Measurements from ENCODE around the gene MTMR10.

The MTMR10 gene

GRCh38 chr15:30917013-30917412 is 74.4 kb downstream of the MTMR10 start:
- DNase-seq = no peak

DNA sequence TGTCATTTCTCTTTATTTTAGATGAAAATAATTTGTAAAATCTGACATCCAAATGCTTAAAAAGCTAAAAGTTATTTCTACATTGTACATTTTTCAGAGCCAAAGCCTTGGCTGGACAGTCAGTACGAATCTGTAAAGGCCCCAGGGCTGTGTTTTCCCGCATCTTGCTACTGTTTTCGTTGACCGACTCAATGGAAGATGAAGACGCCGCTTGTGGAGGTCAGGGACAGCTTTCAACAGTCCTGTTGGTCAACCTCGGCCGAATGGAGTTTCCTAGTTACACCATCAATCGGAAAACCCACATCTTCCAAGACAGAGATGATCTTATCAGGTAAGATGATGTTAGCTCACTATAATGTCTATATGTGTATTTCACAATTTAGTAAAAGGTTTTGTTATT is 77.7 kb downstream of the MTMR10 start:
- DNase-seq = no peak

DNA sequence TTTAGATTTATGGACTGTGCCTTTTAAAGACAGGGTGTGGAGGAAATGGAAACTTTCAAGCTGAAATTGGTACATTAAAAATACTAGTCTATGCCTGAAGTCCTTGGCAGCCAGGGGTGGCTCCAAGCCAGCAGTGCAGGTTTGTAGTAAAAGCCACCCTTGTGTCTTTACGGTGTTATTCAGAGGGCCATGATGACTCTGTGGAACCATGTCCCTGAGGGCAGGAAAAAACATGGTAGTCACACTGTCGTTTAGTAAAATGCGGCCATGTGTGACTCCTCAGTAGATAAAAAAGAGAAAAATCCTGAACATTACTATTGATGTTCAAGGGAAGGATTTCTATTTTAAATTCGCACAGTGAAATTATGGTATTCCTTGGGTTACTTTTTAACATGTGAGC is 85.1 kb downstream of the MTMR10 start:
- DNase-seq = no peak

DNA sequence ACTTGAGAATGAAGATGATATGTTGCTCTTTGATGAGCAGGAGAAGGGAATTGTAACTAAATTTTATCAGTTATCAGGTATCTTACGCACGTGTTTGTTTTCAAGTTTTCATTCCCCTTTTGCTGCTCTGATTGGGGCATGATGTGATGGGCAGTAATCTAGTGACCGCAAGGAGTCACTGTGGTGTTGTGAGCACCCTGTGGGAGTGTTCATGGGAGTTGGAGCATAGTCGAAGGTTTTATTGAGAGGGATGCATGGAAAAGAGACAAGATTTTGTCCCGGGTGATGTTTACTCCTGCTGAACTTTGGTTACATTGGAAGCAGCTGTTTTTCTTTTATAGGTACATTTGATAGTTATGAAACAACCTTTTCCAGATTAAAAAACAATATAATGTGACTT is 85.6 kb downstream of the MTMR10 start:
- no peak for DNase-seq

DNA sequence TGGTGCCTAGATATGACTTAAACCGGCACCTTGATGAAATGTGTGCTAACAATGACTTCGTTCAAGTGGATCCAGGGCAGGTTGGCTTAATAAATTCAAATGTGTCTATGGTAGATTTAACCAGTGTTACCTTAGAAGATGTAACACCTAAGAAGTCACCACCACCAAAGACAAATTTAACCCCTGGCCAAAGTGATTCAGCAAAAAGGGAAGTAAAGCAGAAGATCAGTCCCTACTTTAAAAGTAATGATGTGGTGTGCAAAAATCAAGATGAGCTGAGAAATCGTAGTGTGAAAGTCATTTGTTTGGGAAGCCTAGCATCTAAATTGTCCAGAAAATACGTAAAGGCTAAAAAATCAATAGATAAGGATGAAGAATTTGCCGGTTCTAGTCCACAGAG is 86.6 kb downstream of the MTMR10 start:
- DNase-seq = no peak

DNA sequence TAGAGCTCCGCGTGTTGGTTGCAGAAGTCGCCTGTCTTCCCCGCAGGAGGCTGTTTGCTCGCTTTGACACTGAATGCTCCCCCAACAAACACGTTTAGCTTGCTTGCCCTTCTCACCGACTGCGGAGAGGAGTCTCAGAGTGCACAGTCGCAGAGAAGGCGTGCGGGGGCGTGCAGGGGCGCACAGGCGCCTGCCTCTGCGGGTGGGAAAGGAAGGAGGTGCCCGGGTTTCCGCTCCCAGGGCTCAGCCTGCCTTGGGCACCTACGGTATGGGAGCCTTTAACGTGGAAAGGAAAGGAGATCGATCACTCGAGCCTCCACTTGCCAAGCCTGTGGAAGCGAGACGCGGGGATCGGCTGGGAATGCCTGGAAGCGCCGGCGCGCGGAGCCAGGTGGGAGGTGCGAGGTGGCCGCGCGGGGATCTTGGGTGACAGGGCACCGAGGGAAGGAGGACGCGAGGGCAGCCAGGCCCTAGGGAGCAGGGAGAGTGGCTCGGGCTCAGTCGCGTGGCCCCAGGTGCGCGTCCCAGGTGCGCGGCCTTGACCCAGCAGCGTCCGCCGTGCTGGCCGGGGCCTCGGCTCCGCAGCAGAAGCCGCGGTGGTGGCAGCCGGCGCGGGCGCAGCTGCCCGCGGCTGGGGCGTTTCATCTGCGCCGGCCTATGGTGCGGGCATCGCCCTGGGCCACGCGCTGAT is 87.8 kb downstream of the MTMR10 start, which contains the start of gene FAN1:
TSS of gene FAN1 (plus strand) at position 419 of the 691 bp plus-strand sequence. CDS start 749 bp downstream, outside the sequence.
- peak; percentile 91 for DNase-seq

GRCh38 chr15:30901889-30902288 is 89.5 kb downstream of the MTMR10 start:
- no peak for DNase-seq

GRCh38 chr15:30896211-30896606 is 95.2 kb downstream of the MTMR10 start:
- DNase-seq = no peak

DNA sequence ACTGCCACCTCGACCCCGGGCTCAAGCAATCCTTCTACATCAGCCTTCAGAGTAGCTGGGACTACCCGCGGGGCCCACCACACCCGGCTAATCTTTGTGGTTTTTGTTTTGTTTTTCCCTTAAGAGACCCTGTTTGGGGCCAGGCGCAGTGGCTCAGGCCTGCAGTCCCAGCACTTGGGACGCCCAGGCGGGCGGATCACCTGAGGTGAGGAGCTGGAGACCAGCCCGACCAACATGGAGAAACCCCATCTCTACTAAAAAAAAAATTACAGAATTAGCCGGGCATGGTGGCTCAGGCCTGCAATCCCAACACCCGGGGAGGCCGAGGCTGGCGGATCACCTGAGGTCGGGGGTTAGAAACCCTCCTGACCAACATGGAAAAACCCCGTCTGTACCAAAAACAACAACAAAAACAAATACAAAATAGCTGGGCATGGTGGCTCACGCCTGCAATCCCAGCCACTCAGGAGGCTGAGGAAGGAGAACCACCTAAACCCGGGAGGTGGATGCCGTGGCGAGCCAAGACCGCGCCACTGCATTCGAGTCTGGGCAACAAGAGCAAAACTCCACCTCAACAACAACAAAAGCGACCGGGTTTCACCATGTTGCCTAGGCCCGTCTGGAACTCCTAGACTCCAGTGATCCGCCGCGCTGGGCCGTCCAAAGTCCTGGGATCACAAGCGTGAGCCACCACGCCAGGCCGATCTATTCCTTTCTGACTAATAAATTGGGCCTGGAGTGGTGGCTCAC is 95.8 kb downstream of the MTMR10 start:
- DNase-seq = no peak

DNA sequence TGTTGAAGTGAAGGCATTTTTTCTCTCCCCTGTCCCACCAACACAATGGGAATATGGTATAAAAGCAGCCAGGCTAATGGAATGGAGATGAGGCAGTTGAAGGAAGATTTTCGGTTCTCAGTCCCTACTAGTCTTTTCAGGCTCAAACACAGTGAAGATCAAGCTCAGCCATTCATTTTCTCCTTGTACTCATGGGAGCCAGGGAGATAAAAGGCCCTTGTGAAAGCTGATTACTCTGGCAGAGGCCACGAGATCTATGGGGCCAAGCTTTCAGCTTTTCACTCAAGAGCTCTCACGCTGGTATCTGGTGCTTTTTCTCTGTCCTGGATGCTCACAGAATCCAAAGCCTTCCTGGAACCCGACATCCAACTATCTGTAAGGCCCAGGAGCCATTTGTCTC is 102.2 kb downstream of the MTMR10 start:
- no peak for DNase-seq
